Activated gamma-delta T cell treated with anti-CD3 and anti-CD28 coated beads, Interleukin-2, amount 50 U/mL, for 16 hours (primary cell): ENCODE measurements around the gene STK39.
"Not testable (repeated sequence)": the region's sequence is repeated elsewhere in the genome, so short reads cannot be mapped to it uniquely, and the experiment has no call there.

Source experiments
- DNase-seq: peaks from one replicate; pipeline ENCODE4 v3.0.0-alpha.2; 2020; ENCODE audit warnings: low read depth

Gene STK39

GRCh38 chr2:168247341-168248261 is at the start of gene STK39:
TSS of gene STK39 (minus strand) at chr2:168247595. CDS start at chr2:168247435, 160 bp downstream.
- peak; percentile 51 for DNase-seq

GRCh38 chr2:168295051-168295450 is 47.7 kb upstream of the STK39 start:
- DNase-seq = no peak

GRCh38 chr2:168294409-168294808 is 47.0 kb upstream of the STK39 start:
- no peak for DNase-seq

- no peak for DNase-seq
Observed at GRCh38 chr2:168293766-168294165, 46.4 kb upstream of the STK39 start.

- no peak for DNase-seq
Observed at GRCh38 chr2:168290391-168290790, 43.0 kb upstream of the STK39 start.

GRCh38 chr2:168289880-168290279 is 42.5 kb upstream of the STK39 start:
- no peak for DNase-seq

- DNase-seq = no peak
Observed at GRCh38 chr2:168286535-168286934, 39.1 kb upstream of the STK39 start.

GRCh38 chr2:168278424-168278888 is 31.1 kb upstream of the STK39 start:
- no peak for DNase-seq

- no peak for DNase-seq
Observed at GRCh38 chr2:168277276-168277675, 29.9 kb upstream of the STK39 start.

- no peak for DNase-seq
Observed at GRCh38 chr2:168272225-168272624, 24.8 kb upstream of the STK39 start.

- DNase-seq = not testable (repeated sequence)
Observed at GRCh38 chr2:168262926-168263325, 15.5 kb upstream of the STK39 start.

- no peak for DNase-seq
Observed at GRCh38 chr2:168256448-168256847, 9.1 kb upstream of the STK39 start.

- no peak for DNase-seq
Observed at GRCh38 chr2:168255866-168256265, 8.5 kb upstream of the STK39 start.

- no peak for DNase-seq
Observed at GRCh38 chr2:168255103-168255502, 7.7 kb upstream of the STK39 start.

GRCh38 chr2:168254158-168254935 is 7.0 kb upstream of the STK39 start:
- no peak for DNase-seq

GRCh38 chr2:168253379-168253778 is 6.0 kb upstream of the STK39 start:
- DNase-seq = no peak

GRCh38 chr2:168252976-168253375 is 5.6 kb upstream of the STK39 start:
- DNase-seq = no peak

- DNase-seq = peak; percentile 62
Observed at GRCh38 chr2:168246483-168247340, 683 bp downstream of the STK39 start.

GRCh38 chr2:168246072-168246482 is 1.3 kb downstream of the STK39 start:
- no peak for DNase-seq

- no peak for DNase-seq
Observed at GRCh38 chr2:168245074-168245825, 2.1 kb downstream of the STK39 start.

- DNase-seq = peak; percentile 20
Observed at GRCh38 chr2:168244318-168244717, 3.1 kb downstream of the STK39 start.
